Measurements from ENCODE around the gene PNMA3.

- no peak for TF ChIP-seq SIN3A (IDR thresholded peaks at IDR 0.05; ENCODE audit: borderline replicate concordance, insufficient read depth, low read length)
- TF ChIP-seq, protein P1, sequence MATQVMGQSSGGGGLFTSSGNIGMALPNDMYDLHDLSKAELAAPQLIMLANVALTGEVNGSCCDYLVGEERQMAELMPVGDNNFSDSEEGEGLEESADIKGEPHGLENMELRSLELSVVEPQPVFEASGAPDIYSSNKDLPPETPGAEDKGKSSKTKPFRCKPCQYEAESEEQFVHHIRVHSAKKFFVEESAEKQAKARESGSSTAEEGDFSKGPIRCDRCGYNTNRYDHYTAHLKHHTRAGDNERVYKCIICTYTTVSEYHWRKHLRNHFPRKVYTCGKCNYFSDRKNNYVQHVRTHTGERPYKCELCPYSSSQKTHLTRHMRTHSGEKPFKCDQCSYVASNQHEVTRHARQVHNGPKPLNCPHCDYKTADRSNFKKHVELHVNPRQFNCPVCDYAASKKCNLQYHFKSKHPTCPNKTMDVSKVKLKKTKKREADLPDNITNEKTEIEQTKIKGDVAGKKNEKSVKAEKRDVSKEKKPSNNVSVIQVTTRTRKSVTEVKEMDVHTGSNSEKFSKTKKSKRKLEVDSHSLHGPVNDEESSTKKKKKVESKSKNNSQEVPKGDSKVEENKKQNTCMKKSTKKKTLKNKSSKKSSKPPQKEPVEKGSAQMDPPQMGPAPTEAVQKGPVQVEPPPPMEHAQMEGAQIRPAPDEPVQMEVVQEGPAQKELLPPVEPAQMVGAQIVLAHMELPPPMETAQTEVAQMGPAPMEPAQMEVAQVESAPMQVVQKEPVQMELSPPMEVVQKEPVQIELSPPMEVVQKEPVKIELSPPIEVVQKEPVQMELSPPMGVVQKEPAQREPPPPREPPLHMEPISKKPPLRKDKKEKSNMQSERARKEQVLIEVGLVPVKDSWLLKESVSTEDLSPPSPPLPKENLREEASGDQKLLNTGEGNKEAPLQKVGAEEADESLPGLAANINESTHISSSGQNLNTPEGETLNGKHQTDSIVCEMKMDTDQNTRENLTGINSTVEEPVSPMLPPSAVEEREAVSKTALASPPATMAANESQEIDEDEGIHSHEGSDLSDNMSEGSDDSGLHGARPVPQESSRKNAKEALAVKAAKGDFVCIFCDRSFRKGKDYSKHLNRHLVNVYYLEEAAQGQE (IDR thresholded peaks at IDR 0.05; ENCODE audit: insufficient read depth in 1 of 2, low read depth in 2 of 2, low read length in 2 of 2) = no peak
- no peak for TF ChIP-seq POLR2AphosphoS5 (IDR thresholded peaks at IDR 0.05; ENCODE audit: low read depth, low read length)
- TF ChIP-seq TAF1 (IDR thresholded peaks at IDR 0.05; ENCODE audit: borderline replicate concordance, insufficient read depth, low read length) = no peak
Measured at GRCh38 chrX:153029162-153029561, 27.1 kb upstream of the PNMA3 start.

Measured in PFSK-1 (cell line).